Tibial artery (tissue), 4 donors: ENCODE measurements around the gene CEBPG.

ENCODE experiments used
- DNase-seq, 2 donors: peaks; one replicate each; pipeline ENCODE4 v3.0.0-alpha.2; 2019
- H3K27ac ChIP-seq, 2 donors: fragments of 200-600 bp; sonication (generic) in 1 of 2; 1 replicate in 1 of 2; 2 replicates in 1 of 2; pipeline ENCODE4 v1.5.1; 2018 to 2019; ENCODE audit warnings: mild to moderate bottlenecking in 1 of 2
- H3K27me3 ChIP-seq, 2 donors: fragments of 200-600 bp; sonication (generic) in 1 of 2; one replicate each; pipeline versions ENCODE4 v1.5.1 to v1.6.0; 2016 to 2019
- H3K36me3 ChIP-seq, 3 donors: fragments of 200-600 bp; sonication (generic) in 2 of 3; one replicate each; pipeline ENCODE4 v1.5.1; 2016 to 2019; ENCODE audit warnings: mild to moderate bottlenecking in 2 of 3
- H3K4me1 ChIP-seq, 4 donors: fragments of 200-600 bp; sonication (generic) in 2 of 4; 1 replicate in 3 of 4; 2 replicates in 1 of 4; pipeline ENCODE4 v1.5.1; 2016 to 2019
- H3K4me3 ChIP-seq, 2 donors: fragments of 200-600 bp; sonication (generic) in 1 of 2; 1 replicate in 1 of 2; 2 replicates in 1 of 2; pipeline ENCODE4 v1.5.1; 2018 to 2019; ENCODE audit warnings: mild to moderate bottlenecking in 2 of 2
- H3K9me3 ChIP-seq, 3 donors: fragments of 200-600 bp; sonication (generic) in 1 of 3; one replicate each; pipeline ENCODE4 v1.5.1; 2016 to 2019
- CTCF ChIP-seq, 2 experiments: fragments of 200-600 bp in 1 of 2; fragments of 450-650 bp in 1 of 2; IDR thresholded peaks; one replicate each; pipeline ENCODE4 v1.5.1; 2017 to 2019; ENCODE audit warnings: antibody characterized with exemption in 2 of 2, mild to moderate bottlenecking in 1 of 2, moderate library complexity in 1 of 2
- intact Hi-C: fragments of 100-400 bp; cut with DNase I; formaldehyde crosslinking; loops from one replicate; pipeline ENCODE4 v1.15.0; 2023; ENCODE audit warnings: low total_unique reads

Gene CEBPG

GRCh38 chr19:33399745-33400681 lies 26.5 kb downstream of the CEBPG start:
- Histone ChIP-seq H3K27ac (no peak overlapping the region), H3K4me1 (peaks cover 0 to 28% (median 23%) of the 10 kb centered on the region in 4 donors), H3K9me3 (no peaks in the 10 kb centered on the region), H3K27me3 (no peaks in the 10 kb centered on the region), H3K4me3 (no peak overlapping the region), H3K36me3 (peaks cover 0 to 15% (median 0%) of the 10 kb centered on the region in 3 donors)
- no peak for TF ChIP-seq CTCF (IDR thresholded peaks at IDR 0.05)
- DNase-seq = peak; percentile 15 to 56
- intact Hi-C loops = loop anchor here (10.0 kb wide), 1 partner anchor 95 kb away; the partner anchor contains the start of gene CEBPA

- intact Hi-C loops = loop anchor here (10.0 kb wide), 1 partner anchor 96 kb away; the partner anchor contains the start of gene CEBPA
Observed at GRCh38 chr19:33400856-33401682, 27.6 kb downstream of the CEBPG start.

GRCh38 chr19:33401683-33402420 lies 28.3 kb downstream of the CEBPG start:
- intact Hi-C loops = loop anchor here (10.0 kb wide), 1 partner anchor 97 kb away; the partner anchor contains the start of gene CEBPA

More at GRCh38 chr19:33400856-33401682, 27.6 kb downstream of the CEBPG start:
- TF ChIP-seq CTCF (IDR thresholded peaks at IDR 0.05) = no peak
- Histone ChIP-seq H3K9me3 (no peaks in the 10 kb centered on the region), H3K4me1 (peaks cover 0 to 20% (median 15%) of the 10 kb centered on the region in 4 donors), H3K27me3 (no peaks in the 10 kb centered on the region), H3K36me3 (peaks cover 0 to 22% (median 0%) of the 10 kb centered on the region in 3 donors), H3K27ac (no peak overlapping the region), H3K4me3 (no peak overlapping the region)
- DNase-seq = peak; percentile 16 to 57

GRCh38 chr19:33402421-33403220 lies 29.1 kb downstream of the CEBPG start:
- peaks cover 0 to 5% (median under 1%) of the 10 kb centered on the region in 4 donors for H3K4me1 ChIP-seq
- H3K27ac ChIP-seq = no peak overlapping the region
- H3K36me3 ChIP-seq = peaks cover 0 to 22% (median 0%) of the 10 kb centered on the region in 3 donors
- no peak for TF ChIP-seq CTCF (IDR thresholded peaks at IDR 0.05)
- peak; percentile 10 to 60 for DNase-seq
- no peaks in the 10 kb centered on the region for H3K27me3 ChIP-seq
- intact Hi-C loops = loop anchor here (10.0 kb wide), 1 partner anchor 98 kb away; the partner anchor contains the start of gene CEBPA
- no peaks in the 10 kb centered on the region for H3K9me3 ChIP-seq
- H3K4me3 ChIP-seq = no peak overlapping the region

More at GRCh38 chr19:33401683-33402420, 28.3 kb downstream of the CEBPG start:
- Histone ChIP-seq H3K4me1 (peaks cover 0 to 12% (median 8%) of the 10 kb centered on the region in 4 donors), H3K36me3 (peaks cover 0 to 22% (median 0%) of the 10 kb centered on the region in 3 donors), H3K4me3 (no peak overlapping the region), H3K27me3 (no peaks in the 10 kb centered on the region), H3K9me3 (no peaks in the 10 kb centered on the region), H3K27ac (no peak overlapping the region)
- DNase-seq = peak; percentile 19 to 50
- no peak for TF ChIP-seq CTCF (IDR thresholded peaks at IDR 0.05)
